Cerebellar nuclear complex (tissue), 1 donor: ENCODE data around the gene COX7B2.

ENCODE experiments used
- DNase-seq, 2 experiments: peaks; one replicate each; lab custom pipeline; 2025; lab: John Stamatoyannopoulos, UW

COX7B2 gene, protein sequence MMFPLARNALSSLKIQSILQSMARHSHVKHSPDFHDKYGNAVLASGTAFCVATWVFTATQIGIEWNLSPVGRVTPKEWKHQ

DNA sequence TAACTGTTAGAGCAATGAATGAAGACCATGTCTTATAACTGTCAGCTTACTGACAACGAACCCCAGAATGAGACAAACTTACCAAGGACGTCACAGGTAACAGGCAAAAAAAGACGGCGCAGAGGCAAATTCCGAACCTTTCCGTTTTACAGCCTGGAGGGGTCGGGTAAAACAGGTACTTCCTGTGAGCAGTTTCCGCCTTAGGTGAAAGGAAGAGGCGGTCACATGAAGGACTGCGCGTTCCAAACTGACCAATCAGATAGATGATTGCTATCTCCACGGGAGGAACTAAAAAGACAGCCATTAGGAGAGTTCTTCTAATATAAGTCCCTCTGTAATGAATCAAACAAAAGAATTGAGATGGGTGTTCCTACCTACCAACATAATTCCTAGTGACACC lies at the start of gene COX7B2:
COX7B2 (minus strand) TSS at position 168 of the 400 bp plus-strand sequence. CDS start 174,053 bp downstream, outside the sequence.
- DNase-seq, result no peak

DNA sequence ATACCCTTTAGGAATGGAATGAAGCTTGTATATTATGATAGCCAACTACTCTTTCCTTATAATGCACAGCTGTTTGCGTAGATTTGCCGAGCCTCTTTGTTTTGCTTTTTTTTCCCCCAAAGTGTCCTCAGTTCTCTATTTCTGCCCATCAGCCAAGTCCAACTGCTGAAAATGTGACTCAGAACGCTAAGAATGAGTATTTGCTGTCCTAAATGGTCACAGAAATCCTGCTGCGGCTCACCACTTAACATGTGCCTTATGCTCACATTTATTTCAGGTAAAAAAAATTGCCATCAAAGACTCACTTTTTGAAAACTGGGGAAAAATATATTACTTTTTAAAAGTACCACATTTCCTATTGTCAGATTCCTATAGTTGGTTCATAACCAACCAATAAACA lies 47.4 kb upstream of the COX7B2 start:
- no peak for DNase-seq

DNA sequence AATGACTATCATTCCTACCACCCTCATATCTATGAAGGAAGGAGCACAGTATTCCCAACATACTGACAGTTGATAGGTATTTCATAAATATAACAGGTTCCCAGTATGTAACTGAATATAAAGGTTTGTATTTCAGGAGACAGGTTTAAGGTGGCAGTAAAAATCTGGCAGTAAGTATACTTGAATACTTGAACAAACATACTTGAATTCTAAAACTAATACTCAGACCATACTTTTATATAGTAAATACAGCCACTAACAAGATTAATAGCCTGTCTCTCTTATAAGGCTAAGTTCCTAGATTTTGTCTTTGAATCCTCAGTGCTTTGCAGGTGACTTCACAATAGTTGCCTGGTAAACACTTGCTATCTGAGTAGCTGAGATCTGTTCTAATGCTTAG lies 46.6 kb upstream of the COX7B2 start:
- DNase-seq, result no peak

DNA sequence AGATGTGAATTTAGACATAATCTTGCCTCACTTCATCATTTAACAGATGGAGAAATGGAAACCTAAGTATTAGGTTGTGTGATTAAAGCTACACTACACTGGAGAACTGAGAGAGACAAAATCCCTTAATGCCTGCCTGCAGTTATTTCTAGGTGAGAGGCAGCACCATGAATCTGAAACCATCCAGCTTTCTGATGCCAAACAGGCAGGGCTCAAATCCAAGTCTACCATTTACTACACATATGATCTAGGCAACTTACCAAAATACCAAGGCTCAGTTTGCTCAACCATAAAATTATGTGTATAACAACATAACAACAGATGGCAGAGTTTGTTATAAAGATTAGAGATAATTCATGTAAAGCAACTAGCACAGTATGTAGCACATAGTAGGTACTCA lies 45.6 kb upstream of the COX7B2 start:
- no peak for DNase-seq

DNA sequence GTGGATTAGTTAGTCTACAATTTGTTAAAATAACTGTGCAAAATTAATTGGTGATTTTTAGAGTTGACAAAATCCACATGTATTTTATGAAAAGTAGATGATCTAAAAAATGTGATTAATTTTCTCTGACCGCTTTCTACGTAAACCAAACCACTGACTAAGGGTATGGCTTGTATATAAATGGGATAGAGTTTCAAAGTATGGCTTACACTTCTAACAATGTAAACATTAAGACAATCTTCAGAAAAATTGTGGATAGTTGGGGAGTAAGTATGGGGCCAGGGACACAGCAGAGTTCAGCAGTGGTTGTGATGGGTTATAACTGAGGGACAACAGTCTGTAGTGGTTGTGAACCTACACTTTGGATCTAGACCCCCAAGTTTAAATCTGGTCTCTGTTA lies 44.5 kb upstream of the COX7B2 start:
- DNase-seq, result no peak

DNA sequence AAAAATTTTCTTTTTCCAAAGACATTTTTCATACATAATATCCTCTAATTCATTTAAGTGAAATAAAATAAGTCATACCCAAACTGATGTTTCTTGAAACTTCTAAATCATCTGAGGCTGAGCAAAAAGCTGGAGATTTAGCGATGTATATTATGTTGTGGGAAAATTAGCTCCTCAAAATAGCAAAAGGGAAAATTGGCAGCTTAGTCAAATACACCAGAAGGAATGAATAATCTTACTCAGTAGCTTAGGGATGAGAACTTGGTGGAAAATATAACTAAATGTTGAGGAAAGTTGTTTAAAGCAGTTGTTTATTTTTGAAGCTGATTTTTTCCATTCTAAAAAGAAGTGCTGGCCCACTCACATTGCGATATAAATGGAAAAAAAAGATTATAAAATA lies 43.4 kb upstream of the COX7B2 start:
- DNase-seq, result no peak

DNA sequence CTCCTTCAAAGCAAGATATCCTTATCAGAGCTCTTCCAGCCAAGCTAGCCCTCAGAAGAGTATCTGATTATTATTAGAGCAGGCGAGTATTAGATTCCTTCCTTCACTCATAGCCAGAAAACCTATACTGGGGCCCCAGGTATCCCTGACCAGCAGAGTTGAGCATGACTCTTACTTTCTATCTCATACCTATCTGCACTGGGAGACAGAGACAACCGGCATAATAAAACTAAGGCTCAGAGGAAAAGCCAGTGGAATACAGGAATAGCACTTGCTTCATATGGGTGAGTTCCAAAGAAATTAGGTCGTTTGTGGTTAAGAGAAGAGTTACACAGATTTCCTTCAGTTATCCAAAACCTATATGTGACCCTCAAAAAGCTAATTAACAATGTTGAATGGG lies 41.8 kb upstream of the COX7B2 start:
- DNase-seq, result no peak

DNA sequence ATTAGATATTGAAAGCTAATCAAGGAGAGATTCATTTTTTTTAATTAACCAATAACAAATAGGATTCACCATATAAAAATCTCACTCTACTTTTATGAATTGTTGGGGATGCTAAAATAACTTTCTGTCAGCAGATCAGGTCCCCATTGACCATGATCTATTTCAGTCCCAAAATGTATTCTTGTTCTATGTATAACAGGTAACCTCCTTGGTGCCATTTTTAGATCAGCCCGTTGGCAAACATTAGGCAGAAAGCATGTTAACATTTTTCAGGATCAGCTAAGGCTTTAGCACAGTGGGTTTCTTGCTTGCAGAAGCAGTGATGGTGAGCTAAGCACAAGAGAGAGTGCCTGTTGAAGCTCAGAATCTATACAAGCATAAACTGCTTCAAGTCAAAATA lies 40.8 kb upstream of the COX7B2 start:
- no peak for DNase-seq

DNA sequence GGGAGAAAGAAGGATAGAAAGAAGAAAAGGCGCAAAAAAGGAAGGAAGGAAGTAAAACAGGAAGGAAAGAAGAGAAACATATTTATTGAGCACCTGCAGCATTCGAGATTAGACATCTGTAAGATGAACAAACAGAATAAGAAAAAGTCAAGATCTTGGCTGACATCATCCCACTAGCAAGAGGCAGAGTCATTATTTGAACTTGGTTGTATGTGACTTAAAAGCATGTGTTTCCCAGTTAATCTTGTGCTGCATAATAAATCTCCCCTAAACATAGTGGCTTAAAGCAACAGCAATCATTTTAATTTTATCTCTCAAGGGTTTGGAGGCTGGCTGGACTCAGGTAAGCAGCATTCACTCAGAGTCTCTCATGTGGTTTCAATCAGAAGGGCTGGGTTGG lies 38.5 kb upstream of the COX7B2 start:
- DNase-seq, result no peak

DNA sequence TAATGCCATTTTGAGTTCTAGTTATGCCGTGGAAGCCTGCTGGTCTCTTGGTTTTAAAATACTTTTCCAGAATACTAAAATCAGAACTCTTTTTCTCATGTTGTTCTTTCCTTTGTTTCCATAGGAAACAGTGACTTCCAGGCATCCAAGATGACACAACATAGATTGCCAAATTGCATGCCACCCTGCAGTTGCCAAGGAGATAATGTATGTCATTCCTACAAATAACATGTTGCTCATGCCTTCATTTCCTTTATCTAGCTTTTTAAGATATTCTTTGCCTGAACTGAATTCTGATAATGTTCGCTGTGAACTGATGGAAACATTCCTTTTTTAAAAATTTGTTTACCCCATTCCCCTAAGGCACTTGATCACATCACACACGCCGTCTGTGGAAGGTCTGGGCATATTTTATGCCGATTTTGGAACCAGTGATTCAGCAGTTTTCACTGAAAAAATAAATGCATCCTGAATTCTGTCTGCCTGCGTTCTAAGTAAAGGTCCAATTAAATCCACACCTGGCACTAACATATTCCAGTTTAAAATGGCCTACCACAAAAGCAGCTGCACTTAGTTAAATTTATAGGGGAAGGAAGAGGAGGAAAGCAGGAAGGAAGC lies 38.0 kb upstream of the COX7B2 start:
- DNase-seq, result no peak

DNA sequence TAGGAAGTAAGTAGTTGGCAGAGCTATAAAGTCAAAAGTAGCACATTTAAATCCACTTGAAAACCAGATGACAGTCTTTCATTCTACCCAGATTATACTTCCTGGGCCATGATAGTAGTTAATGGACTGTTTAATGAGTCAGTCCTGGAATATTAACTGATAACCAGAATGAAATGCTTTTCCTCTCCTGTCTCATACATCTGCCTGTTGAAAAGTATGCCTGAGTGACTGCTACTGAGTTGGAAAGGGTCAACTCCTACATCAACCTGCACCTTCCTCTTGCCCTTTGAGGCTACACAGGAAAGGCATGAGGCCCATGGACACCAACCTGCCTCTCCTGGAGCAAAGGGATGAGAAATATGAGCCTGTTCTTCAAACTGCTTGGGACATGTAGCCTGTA lies 36.0 kb upstream of the COX7B2 start:
- DNase-seq, result no peak

DNA sequence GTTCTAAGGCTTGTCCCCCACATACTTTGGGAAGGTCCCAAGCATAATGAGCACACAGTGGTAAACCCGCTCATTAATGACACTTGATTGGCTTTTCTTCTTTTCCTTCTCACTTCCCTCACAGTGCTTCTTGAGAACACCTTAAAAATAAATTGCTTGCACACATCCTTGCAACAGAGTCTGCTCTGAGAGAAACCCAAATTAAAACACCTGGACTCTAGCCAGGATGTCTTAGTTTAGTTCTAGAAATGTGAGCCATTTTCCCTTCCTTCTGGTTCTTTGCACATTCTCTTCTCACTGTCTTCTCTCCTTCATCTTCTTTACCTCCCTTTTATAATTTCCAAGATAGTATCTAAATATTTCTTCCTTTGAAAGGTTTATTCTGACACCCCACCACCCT lies 35.3 kb upstream of the COX7B2 start:
- DNase-seq, result no peak

DNA sequence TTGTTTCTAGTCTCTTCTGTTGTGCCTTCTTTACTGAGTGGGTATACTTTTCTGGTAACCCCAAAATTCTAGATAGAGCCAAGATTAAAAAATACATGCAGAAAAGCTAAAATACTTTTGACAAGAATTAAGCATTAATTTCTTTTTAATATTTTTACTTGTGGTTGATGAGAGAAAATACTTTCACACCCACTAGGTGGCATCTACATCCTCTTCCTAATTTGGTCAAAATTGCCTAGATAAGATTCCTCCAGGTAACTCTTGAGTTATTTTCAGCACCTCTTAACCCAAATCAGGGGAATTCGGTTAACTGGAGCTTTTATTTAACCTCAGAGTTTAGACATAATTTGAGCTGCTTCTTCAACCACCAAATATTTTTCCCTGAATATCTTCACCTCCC lies 28.4 kb upstream of the COX7B2 start:
- no peak for DNase-seq

DNA sequence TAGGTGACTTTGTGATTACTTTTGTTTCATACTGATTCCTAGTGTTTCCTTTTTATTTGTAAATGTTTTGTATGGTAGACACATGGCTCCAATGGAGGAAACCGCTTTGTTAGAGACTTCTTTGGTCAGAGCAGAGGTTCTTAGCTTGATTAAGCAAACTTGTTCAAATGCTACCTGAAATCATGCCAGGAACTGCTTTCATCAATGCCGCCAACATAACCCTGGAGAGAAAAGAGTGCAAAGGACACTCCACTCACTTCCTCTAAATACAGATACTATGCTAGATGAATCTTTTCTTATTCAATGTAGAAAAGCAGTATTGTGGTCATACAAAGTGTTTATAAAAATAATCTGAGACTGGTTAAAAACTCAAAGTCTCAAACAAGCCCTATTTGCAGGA lies 25.7 kb upstream of the COX7B2 start:
- DNase-seq, result no peak

DNA sequence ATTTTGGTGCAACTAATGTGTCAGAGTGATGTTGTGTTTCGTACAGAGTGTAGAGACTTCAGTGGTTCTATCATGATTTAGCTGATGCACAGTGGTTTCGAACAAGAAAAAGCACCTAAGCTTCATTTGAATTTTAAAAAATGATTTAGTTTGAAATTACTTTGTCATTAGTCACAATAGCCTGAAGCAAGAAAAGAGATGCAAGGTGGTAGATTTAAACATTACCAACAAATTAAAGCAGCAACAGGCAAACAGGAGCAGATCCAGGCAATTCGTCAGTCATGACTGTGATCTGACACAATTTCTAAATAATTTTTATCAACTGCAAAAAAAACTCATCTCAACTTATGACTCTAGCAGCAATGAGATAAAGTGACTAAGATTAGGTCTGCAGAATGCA lies 24.6 kb upstream of the COX7B2 start:
- DNase-seq, result no peak

DNA sequence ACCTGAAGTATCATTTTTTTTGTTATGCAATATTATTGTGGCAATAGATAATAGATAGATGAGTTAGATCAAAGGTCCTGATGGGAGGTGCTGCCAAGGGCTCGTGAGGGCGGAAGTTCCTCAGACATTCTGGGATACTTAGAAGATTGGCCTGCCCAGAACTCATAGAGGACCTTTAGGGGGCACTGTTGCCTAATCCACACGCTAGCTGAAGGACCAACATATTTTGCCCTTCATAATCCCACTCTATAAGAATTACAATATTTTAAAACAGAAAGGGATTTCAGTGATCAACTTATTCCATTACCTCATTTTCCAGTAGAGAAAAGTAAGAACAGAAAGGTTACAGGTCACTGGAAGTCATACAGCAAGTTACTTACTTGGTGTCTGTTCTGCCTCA lies 22.9 kb upstream of the COX7B2 start:
- no peak for DNase-seq

DNA sequence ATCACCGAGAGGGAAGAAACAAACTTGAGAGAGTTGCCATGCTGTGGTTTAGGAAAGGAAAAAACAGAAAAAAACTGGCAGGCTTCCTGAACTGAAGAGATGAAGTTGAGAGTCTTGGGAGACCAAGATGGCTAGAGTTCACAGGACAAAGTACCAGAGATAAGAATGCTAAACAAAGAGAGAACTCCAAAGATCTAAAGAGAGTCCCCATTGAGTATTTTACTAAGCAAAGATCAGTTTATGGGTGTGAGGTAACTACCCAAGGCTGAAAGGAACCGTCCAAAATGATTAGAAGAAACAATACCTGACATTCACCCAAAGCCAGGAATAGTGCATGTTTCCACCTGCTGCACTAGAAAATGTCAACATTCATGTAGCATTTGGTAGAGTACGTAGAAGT lies 21.8 kb upstream of the COX7B2 start:
- no peak for DNase-seq

DNA sequence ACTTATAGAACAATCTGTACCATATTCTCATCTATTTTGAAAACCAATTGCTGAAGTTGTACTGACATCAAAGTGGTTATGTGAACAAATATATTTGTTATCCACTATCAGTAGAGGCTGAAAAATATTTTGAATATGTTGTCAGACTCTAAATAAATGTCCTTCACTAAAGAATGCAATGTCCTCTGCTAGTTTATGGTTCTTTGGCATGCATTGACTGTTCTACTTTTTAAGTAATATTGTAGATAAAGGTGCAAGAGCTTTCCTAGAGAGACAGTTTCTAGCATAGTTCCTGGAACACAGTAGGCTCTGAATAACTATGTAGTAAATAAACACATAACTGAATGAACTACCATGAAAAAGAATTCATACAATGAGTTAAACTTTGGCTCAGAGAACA lies 18.2 kb upstream of the COX7B2 start:
- DNase-seq, result no peak

DNA sequence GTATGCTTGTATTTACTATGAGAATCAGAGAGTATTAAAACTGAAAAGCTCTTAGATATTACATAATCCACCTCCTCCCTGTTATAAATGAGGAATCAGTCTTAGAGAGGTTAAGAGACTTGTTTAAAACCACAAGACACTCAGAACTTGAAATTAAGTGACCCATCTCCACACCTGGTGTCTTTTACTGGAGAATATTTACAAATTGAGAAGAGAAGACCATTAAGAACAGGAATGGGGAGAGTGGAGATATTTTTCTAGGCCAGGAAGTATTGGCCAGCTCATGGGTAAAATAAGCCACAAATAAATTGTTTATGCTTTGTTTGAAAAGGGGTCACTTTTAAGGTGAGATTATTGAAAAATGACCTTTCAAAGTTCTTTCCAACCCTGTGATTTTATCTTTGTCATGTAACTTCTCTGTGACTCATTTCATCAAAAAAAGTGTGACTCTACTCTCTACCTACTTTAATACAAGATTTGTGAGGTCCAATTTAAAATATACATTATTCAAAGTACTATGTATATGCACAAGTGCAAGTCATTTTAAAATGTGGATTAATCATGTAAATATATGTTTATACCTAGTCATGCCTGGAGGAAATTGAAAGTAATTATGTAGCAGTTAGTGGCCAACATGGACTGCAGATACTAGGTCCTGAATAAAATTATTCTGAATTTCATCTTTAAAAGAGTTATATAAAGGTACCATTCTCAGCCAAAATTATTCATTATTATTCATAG lies 15.9 kb upstream of the COX7B2 start:
- DNase-seq, result no peak

DNA sequence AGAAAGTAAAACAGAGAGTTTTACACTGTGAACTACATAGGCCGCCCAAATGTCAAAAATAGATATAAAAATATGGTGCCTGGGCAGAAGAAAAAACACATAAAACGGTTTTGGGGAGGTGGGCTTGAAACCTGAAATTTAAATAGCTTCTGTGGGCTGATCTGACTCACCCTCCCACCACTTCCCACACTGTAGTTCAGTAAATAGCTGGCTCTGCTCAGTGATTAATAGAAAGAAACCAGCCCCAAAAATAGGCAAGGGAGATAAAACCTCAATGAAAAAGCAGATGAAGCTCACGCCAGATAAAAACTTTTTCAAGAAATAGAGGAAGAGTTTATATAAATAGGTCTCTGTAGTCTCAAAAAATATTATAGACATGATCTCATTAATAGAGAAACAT lies 13.2 kb upstream of the COX7B2 start:
- no peak for DNase-seq

DNA sequence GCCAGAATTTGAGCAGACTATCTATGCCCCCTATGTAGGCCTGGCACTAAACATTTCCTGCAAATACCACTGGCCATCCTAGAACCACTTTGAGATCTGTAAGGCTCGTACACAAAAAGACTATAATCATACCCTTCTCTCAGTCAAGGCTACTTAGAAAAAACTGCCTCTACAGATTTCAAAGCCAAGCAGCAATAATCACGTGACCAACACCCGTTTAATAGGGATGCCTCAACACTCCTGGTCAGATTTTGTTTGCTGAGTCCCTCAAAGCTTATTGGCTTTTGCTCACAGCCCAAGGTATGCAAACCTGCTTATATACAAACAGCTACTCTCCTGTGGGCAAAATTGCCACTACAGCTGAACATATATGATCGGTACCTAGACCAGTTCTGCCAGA lies 897 bp downstream of the COX7B2 start:
- no peak for DNase-seq

DNA sequence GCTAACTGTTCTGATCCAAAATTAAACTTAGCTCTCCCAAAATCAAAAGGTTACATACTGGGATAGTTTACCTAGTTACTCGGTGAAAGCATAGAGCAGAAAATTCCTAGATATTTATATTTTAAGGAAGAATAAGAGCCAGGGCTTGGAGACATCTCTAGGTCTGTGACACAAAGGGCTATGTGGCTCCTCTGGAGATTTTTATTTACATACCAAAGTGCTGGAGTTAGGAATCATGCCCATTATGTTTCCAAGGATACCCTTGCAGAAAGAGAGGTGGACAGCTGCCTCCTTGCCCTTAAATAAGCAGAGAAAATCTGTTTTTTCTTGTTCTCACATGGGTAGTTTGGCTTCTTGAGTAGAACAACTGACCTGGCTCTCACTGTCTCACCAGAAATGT lies 9.0 kb downstream of the COX7B2 start:
- DNase-seq, result no peak

DNA sequence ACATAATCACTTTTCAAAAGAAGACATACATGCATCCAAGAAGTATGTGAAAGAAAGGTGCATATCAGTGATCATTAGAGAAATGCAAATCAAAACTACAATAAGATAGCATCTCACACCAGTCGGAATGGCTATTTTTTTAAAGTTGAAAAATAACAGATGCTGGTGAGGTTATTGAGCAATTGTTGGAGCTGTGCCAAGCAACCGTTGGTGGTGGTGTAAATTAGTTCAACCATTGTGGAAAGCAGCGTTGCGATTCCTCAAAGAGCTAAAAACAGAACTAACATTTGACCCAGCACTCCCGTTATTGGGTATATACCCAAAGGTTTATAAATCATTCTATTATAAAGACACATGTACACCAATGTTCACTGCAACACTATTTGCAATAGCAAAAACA lies 14.2 kb downstream of the COX7B2 start:
- DNase-seq, result no peak

DNA sequence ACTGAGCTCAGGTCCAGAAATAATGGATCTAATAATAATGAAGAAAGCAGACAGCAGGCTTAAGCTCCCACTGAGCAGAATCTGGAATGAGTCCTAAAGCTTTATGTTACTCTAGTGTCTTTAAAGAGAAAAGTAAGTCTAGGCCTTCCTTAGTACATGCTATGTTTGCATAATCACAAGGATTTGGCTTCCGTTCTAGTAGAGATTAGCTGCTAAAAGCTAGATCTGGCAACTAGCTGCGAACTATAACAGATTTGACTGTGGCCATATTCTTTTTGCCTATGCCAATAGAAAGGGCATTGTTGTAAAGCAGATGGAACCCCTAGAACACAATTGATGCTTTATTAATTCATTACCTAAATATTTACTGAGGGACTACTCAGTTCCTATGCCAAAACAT lies 19.0 kb downstream of the COX7B2 start:
- no peak for DNase-seq
